Adipose tissue (tissue), 3 donors: Measurements from ENCODE around the gene IFI44. TPM values are rescaled to one million over a fixed set of nuclear protein-coding genes. Genes with fewer than 3 reads are reported as not detected.

Source experiments
- H3K27ac ChIP-seq: one replicate; pipeline ENCODE4 v1.5.1; 2013; ENCODE audit warnings: low read depth, low read length
- WGBS, 3 donors: extraction: QIAGEN DNeasy Blood & Tissue Kit; methylation state at CpG; one replicate each; pipeline ENCODE4 v1.1.7; 2013; 5-methylcytosine and 5-hydroxymethylcytosine counted together
- polyA plus RNA-seq, 3 donors: library from polyadenylated mRNA; stranded (reverse); fragments of 200-250 nt; gene quantifications; one replicate each; pipeline ENCODE4 v1.2.3, GENCODE V29; 2013
- donor health status: healthy with polysubstance abuse.
- donor health status: Bipolar disorder and iron deficiency.
- donor health status: healthy.

Gene IFI44
- polyA plus RNA-seq, 3 donors: 11.7 to 45.1 (median 14.6) TPM

DNA sequence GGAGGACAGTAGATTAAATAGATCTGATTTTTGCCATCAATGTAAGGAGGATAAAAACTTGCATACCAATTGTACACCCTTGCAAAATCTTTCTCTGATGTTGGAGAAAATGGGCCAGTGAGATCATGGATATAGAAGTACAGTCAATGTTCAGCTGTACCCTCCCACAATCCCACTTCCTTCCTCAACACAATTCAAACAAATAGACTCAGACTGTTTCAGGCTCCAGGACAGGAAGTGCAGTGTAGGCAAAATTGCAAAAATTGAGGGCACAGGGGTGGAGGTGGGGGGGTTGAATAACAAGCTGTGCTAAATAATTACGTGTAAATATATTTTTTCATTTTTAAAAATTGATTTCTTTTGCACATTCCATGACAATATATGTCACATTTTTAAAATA lies 3.9 kb upstream of the IFI44 start:
- H3K27ac ChIP-seq: no peak overlapping the region
- 21 to 59% (median 36%) methylated on average over 1 of the region's 1 CpG for WGBS, 3 donors

DNA sequence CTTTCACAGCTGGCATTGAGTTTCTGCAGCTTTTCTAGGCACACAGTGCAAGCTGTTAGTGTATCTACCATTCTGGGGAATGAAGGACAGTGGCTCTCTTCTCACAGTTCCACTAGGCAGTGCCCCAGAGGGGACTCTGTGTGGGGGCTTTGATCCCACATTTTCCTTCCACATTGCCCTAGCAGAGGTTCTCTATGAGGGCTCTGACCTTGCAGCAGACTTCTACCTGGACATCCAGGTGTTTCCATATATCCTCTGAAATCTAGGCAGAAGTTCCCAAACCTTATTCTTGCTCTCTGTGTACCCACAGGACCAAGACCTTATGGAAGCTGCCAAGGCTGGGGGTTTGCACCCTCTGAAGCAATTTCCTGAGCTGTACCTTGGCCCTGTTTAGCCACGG lies 2.4 kb upstream of the IFI44 start:
- 72 to 92% (median 81%) methylated on average over 1 of the region's 1 CpG for WGBS, 3 donors
- no peak overlapping the region for H3K27ac ChIP-seq

DNA sequence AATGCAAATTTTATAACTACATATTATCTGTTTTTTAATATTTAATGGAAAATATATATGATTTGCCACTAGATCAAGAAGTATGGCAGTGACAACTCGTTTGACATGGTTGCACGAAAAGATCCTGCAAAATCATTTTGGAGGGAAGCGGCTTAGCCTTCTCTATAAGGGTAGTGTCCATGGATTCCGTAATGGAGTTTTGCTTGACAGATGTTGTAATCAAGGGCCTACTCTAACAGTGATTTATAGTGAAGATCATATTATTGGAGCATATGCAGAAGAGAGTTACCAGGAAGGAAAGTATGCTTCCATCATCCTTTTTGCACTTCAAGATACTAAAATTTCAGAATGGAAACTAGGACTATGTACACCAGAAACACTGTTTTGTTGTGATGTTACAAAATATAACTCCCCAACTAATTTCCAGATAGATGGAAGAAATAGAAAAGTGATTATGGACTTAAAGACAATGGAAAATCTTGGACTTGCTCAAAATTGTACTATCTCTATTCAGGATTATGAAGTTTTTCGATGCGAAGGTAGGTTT lies 556 bp downstream of the IFI44 start:
- 32 to 51% (median 34%) methylated on average over 6 of the region's 6 CpGs for WGBS, 3 donors

DNA sequence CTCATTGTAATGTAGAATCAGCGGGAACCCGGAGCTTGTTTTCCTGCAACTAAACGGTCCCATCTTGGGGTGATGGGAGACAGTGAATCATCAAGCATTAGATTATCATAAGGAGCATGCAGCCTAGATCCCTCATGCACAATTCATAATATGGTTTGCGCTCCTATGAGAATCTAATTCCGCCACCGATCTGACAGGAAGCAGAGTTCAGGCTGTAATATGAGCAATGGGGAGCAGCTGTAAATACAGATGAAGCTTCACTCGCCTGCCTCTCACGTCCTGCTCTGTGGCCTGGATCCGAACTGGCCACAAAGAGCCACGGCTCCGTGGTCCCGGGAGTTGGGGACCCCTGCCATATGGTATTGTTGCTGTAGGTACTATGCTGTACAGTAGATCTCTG lies 1.6 kb downstream of the IFI44 start:
- 35 to 67% (median 38%) methylated on average over 12 of the region's 12 CpGs for WGBS, 3 donors
- H3K27ac ChIP-seq: no peak overlapping the region

More for the DNA sequence above, 556 bp downstream of the IFI44 start:
- H3K27ac ChIP-seq: no peak overlapping the region

DNA sequence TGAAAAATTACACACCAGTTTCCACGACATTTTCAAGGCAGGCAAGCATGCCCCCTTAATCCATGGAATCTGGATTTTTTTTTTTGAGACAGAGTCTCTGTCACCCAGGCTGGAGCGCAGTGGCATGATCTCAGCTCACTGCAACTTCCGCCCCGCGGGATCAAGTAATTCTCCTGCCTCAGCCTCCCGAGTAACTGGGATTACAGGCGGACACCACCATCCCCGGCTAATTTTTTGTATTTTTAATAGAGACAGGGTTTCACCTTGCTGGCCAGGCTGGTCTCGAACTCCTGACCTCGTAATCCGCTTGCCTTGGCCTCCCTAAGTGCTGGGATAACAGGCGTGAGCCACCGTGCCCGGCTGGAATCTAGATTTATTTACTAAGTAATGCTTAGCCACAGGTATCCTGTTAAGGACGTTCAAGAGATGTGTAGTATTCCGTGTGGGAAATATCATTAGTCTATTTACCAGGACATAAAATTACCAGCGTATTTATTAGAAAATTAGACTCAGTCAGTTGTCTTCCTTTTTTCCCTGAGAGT lies 2.5 kb downstream of the IFI44 start:
- no peak overlapping the region for H3K27ac ChIP-seq
- 80 to 90% (median 81%) methylated on average over 17 of the region's 17 CpGs for WGBS, 3 donors

DNA sequence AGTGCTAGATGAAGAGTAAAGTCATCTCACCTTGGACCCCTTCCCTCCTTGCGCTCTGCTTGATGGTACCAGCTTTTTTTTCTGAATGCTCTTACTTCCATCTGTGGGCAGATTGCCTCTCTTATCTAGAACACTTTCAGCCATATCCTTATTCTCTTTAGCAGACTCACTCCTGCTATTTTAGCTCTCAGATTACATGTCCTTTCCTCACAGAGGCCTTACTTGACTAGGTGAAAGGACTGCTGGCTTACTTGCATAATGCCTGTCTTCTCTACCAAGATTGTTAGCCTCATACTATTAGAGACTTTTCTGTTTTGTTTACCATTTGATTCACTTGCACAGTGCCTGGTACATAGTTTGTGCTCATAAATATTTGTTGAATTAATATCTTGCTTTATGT lies 9.3 kb downstream of the IFI44 start:
- 96 to 100% (median 100%) methylated on average over 1 of the region's 1 CpG for WGBS, 3 donors
- no peak overlapping the region for H3K27ac ChIP-seq

DNA sequence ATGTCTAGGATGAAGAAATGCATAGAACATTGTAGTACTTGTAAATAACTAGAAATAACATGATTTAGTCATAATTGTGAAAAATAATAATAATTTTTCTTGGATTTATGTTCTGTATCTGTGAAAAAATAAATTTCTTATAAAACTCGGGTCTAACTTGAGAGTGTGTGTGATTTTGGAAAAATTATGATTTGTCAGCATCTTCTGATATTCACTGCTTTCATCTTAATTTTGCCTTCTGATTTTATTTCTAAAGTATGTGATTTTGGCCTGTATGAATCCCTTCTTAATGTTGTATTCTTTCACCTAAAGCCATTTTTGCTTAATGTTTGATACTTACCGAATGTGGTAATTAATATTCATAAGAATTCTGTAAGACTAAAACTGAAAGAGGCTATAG lies 14.3 kb downstream of the IFI44 start:
- H3K27ac ChIP-seq: no peak overlapping the region
- WGBS, 3 donors: 85 to 86% (median 86%) methylated on average over 2 of the region's 2 CpGs

DNA sequence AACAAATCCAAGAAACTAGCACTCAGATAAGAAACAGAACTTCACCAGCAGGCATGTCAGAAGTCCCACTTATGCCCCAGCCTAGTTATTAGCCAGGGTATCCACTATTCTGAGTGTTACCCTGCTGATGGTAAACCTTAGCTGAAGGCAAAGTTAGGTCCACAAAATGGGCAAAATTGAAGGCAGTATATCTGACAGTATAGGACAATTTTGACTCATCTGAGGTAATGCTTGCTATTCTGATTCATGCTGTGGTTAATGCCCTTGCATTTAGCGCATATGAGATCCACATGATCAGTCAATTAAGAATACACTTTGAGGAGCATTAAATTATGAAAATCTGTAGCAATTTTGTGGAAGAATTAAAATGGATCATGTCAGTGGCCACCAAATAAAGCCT lies 15.1 kb downstream of the IFI44 start:
- WGBS, 3 donors: 97 to 98% (median 97%) methylated on average over 1 of the region's 1 CpG
- H3K27ac ChIP-seq: no peak overlapping the region

DNA sequence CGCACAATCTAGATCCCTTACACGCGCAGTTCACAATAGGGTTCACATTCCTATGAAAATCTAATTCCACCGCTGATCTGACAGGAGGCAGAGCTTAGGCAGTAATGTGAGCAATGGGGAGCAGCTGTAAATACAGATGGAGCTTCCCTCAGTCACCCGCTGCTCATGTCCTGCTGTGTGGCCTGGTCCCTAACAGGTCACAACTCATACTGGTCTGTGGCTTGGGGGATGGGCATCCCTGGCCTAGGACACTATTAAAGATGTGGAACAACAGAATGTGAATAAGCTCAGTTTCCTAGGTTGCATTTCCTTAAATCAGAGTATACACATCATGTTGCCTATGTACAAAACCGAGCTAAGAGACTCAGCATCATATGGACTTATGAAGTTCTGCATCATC lies 16.2 kb downstream of the IFI44 start:
- 93 to 95% (median 94%) methylated on average over 6 of the region's 6 CpGs for WGBS, 3 donors

DNA sequence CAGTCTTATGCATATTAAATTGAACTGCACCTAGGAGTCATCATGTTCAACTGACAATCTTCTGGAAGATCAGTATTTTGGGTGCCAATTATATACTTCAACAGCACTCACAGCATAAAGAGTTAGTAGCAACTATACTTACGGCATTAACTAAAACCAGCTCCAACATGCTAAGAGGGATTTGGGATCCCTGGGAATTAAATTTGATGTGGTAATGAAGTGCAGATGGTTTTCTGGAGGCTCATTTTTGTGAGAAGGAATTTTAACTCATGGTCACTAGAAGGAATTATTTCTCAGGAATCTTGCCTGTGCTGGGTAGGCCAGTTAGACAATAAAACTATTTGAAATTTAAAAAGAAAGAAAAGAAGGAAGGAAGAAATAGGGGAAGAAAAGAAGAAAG lies 18.3 kb downstream of the IFI44 start:
- no peak overlapping the region for H3K27ac ChIP-seq
- 86 to 98% (median 97%) methylated on average over 1 of the region's 1 CpG for WGBS, 3 donors

More for the DNA sequence above, 16.2 kb downstream of the IFI44 start:
- no peak overlapping the region for H3K27ac ChIP-seq

DNA sequence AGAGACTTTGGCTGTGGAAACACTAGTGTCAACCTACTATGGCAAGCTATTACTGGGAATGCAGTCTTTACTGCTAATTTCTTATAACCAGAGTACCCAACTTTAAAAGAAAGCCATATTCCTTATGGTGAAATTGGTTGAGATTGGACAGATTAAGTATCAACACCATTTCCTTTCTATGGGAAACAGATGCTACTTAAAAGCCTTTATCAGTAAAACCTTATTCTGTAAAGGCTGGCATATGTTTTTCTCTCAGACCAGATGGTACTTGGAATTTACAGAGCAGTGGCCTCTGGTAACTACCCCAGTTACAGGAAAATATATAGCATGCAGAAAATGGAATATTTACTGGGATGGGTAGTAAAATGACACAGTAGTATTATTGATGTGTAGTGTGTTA lies 18.8 kb downstream of the IFI44 start:
- no peak overlapping the region for H3K27ac ChIP-seq

DNA sequence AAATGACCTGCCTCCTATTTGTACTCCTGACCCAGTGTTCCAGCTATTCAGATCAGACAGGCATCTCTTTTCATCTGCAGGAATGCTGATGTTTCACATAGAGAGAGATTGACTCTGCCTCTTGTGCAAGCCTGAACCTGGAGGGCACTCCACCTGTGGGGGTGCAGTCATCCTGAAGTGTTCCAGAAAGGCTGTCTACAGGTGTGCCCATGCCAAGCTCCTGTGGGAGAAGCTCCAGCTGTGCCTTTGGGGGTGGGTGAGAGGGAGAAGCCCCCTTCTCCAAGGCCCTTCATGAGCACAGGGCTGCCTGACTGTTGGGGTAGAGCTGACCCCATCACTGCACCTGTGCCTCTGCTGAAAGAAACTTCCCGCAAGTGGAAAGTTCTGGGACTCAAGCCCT lies 22.8 kb downstream of the IFI44 start:
- whole genome bisulfite sequencing, 3 donors: 71 to 100% (median 93%) methylated on average over 1 of the region's 1 CpG
- H3K27ac ChIP-seq: no peak overlapping the region

DNA sequence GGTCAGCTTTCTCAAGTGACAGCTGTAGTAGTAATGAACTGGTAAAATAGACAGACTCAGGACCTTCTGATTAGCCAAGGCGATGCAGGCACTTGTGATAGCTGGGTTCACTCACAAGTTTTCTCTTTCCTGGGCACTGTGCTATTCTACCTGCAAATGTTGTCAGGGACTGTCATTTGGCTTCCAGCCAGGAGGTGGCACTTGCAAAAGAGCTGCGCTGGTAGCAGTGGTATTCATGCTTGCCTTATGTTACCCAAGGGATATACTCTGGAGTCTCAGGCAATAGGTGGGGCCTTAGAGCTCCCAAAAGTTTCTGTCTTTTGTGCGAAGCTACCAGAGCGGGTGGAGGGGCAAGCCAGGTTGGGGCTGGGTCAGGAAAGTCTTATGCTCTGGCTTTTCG lies 23.5 kb downstream of the IFI44 start:
- 89 to 91% (median 91%) methylated on average over 5 of the region's 5 CpGs for WGBS, 3 donors
- H3K27ac ChIP-seq: no peak overlapping the region

DNA sequence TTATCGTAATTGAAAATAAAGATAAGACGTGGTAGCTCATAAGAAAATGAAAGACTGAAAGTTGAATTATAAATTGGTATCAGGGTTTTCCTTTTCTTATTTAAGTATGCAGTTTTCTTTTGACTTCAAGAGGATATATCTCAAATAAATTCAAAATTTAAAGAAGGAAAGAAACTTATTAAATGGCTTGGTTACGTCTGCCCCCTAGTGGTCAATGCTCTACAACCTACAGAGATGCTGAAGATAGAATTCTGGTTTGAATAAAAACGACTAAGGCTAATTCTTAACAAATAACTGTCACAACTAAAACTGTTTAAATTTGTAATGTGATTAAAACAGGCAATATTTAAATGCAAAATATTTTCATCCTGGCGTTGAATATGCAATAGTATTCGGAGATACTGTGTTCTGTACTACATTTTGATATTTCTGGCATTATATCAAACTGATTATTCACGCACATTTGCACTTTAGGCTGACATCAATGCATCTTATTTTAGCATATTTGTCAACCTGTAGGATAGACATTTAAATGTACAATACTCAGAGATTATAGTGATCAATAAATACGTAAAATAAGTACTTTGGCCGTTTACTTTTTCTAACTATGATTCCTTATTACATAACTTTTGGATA lies 26.8 kb downstream of the IFI44 start:
- H3K27ac ChIP-seq: no peak overlapping the region
- WGBS, 3 donors: 28 to 47% (median 46%) methylated on average over 9 of the region's 9 CpGs

DNA sequence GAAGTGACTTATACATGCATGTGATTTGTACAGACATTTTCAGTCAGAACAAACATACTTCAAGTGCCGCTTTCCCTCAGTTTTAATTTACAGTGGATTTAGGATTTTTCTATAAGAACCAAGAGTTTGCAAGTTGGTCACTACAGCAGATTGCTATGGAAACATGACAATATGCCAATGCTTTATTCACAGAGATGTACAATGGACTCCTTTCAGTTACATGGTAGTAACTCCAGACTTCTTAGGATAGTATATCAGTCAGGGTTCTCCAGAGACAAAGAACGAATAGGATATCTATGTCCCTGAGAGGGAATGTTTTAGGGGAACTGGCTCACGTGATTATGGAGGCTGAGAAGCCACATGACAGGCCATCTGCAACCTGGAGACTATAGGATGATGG lies 27.4 kb downstream of the IFI44 start:
- 63 to 82% (median 73%) methylated on average over 3 of the region's 3 CpGs for WGBS, 3 donors

DNA sequence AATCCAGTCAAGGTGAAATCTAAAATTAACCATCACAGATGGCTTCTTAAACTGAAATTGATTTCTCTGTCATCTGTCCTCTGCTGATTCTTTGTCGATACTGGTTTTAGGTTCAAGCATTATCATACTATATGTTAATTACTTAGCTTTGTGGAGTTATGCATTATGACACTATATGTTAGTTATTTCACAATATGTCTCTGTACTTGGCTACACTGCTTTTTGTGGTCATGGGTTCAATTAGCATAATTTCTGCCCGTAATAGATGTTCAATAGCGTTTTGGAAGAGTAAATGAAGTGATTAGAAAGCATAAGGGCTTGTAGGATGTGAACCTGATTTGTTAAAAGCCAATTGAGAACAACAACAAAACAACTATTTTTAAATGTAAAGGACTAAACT lies 28.2 kb downstream of the IFI44 start:
- H3K27ac ChIP-seq: no peak overlapping the region
- WGBS, 3 donors: 88 to 95% (median 89%) methylated on average over 3 of the region's 3 CpGs

More for the DNA sequence above, 27.4 kb downstream of the IFI44 start:
- no peak overlapping the region for H3K27ac ChIP-seq

DNA sequence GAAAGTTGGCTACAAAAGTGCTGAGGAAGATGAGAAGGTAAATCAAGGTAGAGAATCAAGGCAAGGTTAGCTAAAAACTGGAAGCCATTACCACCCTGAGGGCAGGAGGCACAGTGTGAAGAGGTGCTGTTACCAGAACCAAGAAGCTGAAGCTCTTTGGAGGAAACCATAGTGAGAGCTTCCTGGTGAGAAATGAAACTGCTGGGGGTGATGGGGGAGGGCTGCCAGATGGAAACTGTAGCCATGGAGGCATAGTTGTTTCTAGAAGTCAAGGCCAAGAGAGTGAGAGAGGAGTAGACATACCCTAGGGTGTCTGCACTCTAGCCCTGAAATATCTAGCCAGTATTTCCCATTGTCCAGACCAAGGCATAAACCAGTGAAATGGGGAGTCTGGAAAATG lies 28.7 kb downstream of the IFI44 start:
- no peak overlapping the region for H3K27ac ChIP-seq

DNA sequence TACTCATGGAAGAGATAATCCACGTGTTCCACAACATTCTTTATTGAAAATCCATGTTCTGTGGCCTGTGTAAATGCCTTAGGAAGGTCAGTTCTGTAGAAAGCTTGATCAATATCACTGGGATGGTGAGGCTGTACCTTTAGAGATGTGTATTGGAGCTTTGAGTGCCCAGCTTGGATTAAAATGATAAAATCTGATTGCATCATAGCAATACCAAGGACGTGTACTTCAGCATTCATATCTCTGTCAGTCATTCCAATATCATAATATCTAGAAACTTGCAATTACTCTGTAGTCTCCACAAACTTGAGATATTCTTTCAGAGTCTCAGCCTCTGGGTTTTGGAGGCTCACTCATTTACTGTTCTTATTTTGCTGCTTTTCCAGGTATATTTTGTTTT lies 31.6 kb downstream of the IFI44 start:
- no peak overlapping the region for H3K27ac ChIP-seq
- WGBS, 3 donors: 54 to 75% (median 71%) methylated on average over 2 of the region's 2 CpGs

DNA sequence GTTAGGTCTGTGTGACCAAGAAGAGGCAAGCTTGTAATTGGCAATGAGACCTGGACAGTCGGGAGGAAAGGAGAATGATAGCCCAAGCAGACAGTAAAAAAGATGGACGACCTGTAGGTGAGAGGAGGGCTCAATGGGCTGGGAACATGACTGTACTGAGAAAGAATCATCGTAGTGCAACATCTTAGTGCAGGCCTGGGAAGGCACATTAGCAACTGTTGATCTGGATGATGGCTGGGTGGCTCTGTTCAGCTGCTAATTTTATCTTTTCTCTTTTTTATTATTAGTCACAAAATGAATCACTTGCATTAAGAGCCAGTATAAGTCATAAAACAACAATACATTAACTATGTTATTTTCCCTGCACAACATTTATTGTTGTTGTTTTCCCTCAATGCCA lies 32.9 kb downstream of the IFI44 start:
- H3K27ac ChIP-seq: no peak overlapping the region
- WGBS, 3 donors: 51 to 70% (median 60%) methylated on average over 3 of the region's 3 CpGs

DNA sequence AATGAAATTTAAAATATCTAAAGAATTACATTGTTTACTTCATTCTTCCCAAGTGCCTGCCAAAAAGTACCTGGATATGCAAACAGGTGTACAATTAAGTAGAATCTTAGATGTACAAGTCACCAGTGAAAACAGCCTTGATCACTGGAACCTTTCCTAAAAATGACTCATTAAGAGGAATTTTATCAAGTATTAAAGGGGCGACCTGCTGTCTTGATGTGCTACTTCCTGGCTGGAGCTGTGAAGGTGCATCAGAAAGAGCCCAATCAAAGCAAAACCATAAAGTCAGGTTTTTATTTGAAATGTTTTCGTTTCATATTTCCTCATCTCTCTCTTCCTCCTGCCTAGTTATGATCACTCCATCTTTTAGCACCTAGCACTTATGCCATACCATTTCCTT lies 33.4 kb downstream of the IFI44 start:
- 48 to 72% (median 69%) methylated on average over 2 of the region's 2 CpGs for WGBS, 3 donors
- H3K27ac ChIP-seq: no peak overlapping the region
